Tongue (tissue), 2 donors: ENCODE results near the gene AMBP. TPM values are rescaled to one million over a fixed set of nuclear protein-coding genes. Genes with fewer than 3 reads are reported as not detected.

Source experiments
- DNase-seq: peaks from one replicate; pipeline ENCODE4 v3.0.0-alpha.2; 2015
- total RNA-seq: library from RNA; depleted of rRNA; stranded (reverse); fragments of >200 nt; gene quantifications from one replicate; pipeline ENCODE4 v1.2.3, GENCODE V29; 2014

AMBP gene
- total RNA-seq, 1 donor from 2014 or later: not detected

- no peak for DNase-seq
Measured at GRCh38 chr9:114031037-114031630, 47.0 kb downstream of the AMBP start.

- no peak for DNase-seq
Measured at GRCh38 chr9:114030364-114030763, 47.7 kb downstream of the AMBP start.

- DNase-seq: no peak
Measured at GRCh38 chr9:114029311-114030170, 48.6 kb downstream of the AMBP start.

GRCh38 chr9:114028646-114029045 lies 49.5 kb downstream of the AMBP start:
- DNase-seq: no peak

- DNase-seq: no peak
Measured at GRCh38 chr9:114027863-114028465, 50.1 kb downstream of the AMBP start.

GRCh38 chr9:114027159-114027862 lies 50.8 kb downstream of the AMBP start:
- no peak for DNase-seq

- no peak for DNase-seq
Measured at GRCh38 chr9:114026335-114026734, 51.8 kb downstream of the AMBP start.

GRCh38 chr9:114025760-114026159 lies 52.3 kb downstream of the AMBP start:
- DNase-seq: no peak

- DNase-seq: no peak
Measured at GRCh38 chr9:114025196-114025753, 52.8 kb downstream of the AMBP start.

- DNase-seq: no peak
Measured at GRCh38 chr9:114023961-114024360, 54.1 kb downstream of the AMBP start.

- no peak for DNase-seq
Measured at GRCh38 chr9:114021578-114021977, 56.5 kb downstream of the AMBP start.

- no peak for DNase-seq
Measured at GRCh38 chr9:114017741-114018715, 60.1 kb downstream of the AMBP start.

- DNase-seq: no peak
Measured at GRCh38 chr9:114016629-114017423, 61.3 kb downstream of the AMBP start.

GRCh38 chr9:114016101-114016500 lies 62.0 kb downstream of the AMBP start:
- no peak for DNase-seq

GRCh38 chr9:114015607-114016006 lies 62.5 kb downstream of the AMBP start:
- no peak for DNase-seq

GRCh38 chr9:114014044-114014443 lies 64.1 kb downstream of the AMBP start:
- no peak for DNase-seq

- no peak for DNase-seq
Measured at GRCh38 chr9:114012126-114012525, 66.0 kb downstream of the AMBP start.

GRCh38 chr9:114011313-114011712 lies 66.8 kb downstream of the AMBP start:
- DNase-seq: no peak
